OCI-LY3 (cell line): Measurements from ENCODE around the gene FCHSD2.

Experiments
- H2AFZ ChIP-seq: fragments of 200-600, 300-600 bp; shearing (Covaris generic); 2 replicates; pipeline ENCODE4 v1.6.0; 2014; ENCODE audit warnings: antibody characterized with exemption, low read depth, low read length
- H3K27ac ChIP-seq: fragments of 200-600, 300-600 bp; sonication (generic); 2 replicates; pipeline ENCODE4 v1.5.1; 2014; ENCODE audit warnings: mild to moderate bottlenecking, low read length, moderate library complexity, mixed read lengths
- H3K27me3 ChIP-seq: fragments of 200-600, 300-600 bp; sonication (generic); 2 replicates; pipeline ENCODE4 v1.6.1; 2014; ENCODE audit warnings: low read depth, low read length, mixed read lengths
- H3K36me3 ChIP-seq: fragments of 200-600, 300-600 bp; sonication (generic); replicated peaks from 2 replicates; pipeline ENCODE3; 2014; ENCODE audit warnings: low read depth, low read length, mixed read lengths
- H3K4me1 ChIP-seq: fragments of 300-600, 200-600 bp; sonication (generic); 2 replicates; pipeline ENCODE4 v1.6.1; 2014; ENCODE audit warnings: low read length, mixed read lengths
- H3K4me2 ChIP-seq: fragments of 200-600, 300-600 bp; sonication (generic); 2 replicates; pipeline ENCODE4 v1.6.1; 2014; ENCODE audit warnings: low read length, mixed read lengths
- H3K4me3 ChIP-seq: fragments of 300-600, 200-600 bp; sonication (generic); 2 replicates; pipeline ENCODE4 v1.5.1; 2014; ENCODE audit warnings: antibody characterized with exemption, mild to moderate bottlenecking, low read length, moderate library complexity
- H3K79me2 ChIP-seq: fragments of 300-600, 200-600 bp; shearing (Covaris generic); 2 replicates; pipeline ENCODE4 v1.6.1; 2014; ENCODE audit warnings: mild to moderate bottlenecking, low read length, mixed read lengths
- H3K9ac ChIP-seq: fragments of 300-600, 200-600 bp; shearing (Covaris generic); 2 replicates; pipeline ENCODE4 v1.6.0; 2014; ENCODE audit warnings: mild to moderate bottlenecking, low read length, moderate library complexity
- H3K9me3 ChIP-seq: fragments of 200-600, 300-600 bp; shearing (Covaris generic); 2 replicates; pipeline ENCODE4 v1.6.1; 2014; ENCODE audit warnings: low read length, mixed read lengths; ENCODE audit not compliant: insufficient read depth
- H4K20me1 ChIP-seq: fragments of 200-600, 300-600 bp; sonication (generic); 2 replicates; pipeline ENCODE4 v1.6.1; 2016; ENCODE audit warnings: low read length, mixed read lengths; ENCODE audit not compliant: insufficient read depth
- CTCF ChIP-seq: fragments of 200-600, 300-600 bp; sonication (generic); IDR thresholded peaks from 2 replicates; pipeline ENCODE4 v1.5.1; 2014; ENCODE audit warnings: antibody characterized with exemption, low read length, low read depth
- EZH2phosphoT487 ChIP-seq: fragments of 200-600 bp; shearing (Covaris generic); IDR thresholded peaks from 2 replicates; pipeline ENCODE4 v1.6.1; 2018; ENCODE audit warnings: antibody characterized with exemption, mixed run types, low read depth

Gene FCHSD2

GRCh38 chr11:72833811-72834493 lies 308.2 kb downstream of the FCHSD2 start:
- Histone ChIP-seq H3K27me3 (no peaks in the 10 kb centered on the region), H3K79me2 (peaks cover 3% of the 10 kb centered on the region; the same call in 1 of the 2 replicates), H3K4me1 (no peaks in the 10 kb centered on the region), H2AFZ (no peak overlapping the region), H3K9ac (no peak overlapping the region), H3K36me3 (peaks cover 83% of the 10 kb centered on the region), H3K9me3 (no peaks in the 10 kb centered on the region), H3K4me3 (no peak overlapping the region), H3K4me2 (no peak overlapping the region), H3K27ac (no peak overlapping the region), H4K20me1 (peaks cover 10% of the 10 kb centered on the region)
- TF ChIP-seq EZH2phosphoT487 (no peak), CTCF (no peak)

- Histone ChIP-seq H3K27me3 (no peaks in the 10 kb centered on the region), H2AFZ (no peak overlapping the region), H3K79me2 (peaks cover 3% of the 10 kb centered on the region; the same call in 1 of the 2 replicates), H3K9me3 (no peaks in the 10 kb centered on the region), H3K27ac (no peak overlapping the region), H3K4me1 (no peaks in the 10 kb centered on the region), H4K20me1 (peaks cover 11% of the 10 kb centered on the region), H3K9ac (no peak overlapping the region), H3K36me3 (peaks cover 82% of the 10 kb centered on the region), H3K4me3 (no peak overlapping the region), H3K4me2 (no peak overlapping the region)
- TF ChIP-seq CTCF: no peak
- TF ChIP-seq EZH2phosphoT487: no peak
These were observed 308.9 kb downstream of the FCHSD2 start for GRCh38 chr11:72833083-72833733.

- no peak overlapping the region for H3K4me3 ChIP-seq
- no peak overlapping the region for H3K27ac ChIP-seq
- H3K36me3 ChIP-seq: peaks cover 78% of the 10 kb centered on the region
- 0 out of 2 replicates have a peak, but pooled peaks cover 2% of the 10 kb centered on the region for H3K79me2 ChIP-seq
- H2AFZ ChIP-seq: no peak overlapping the region
- H3K4me1 ChIP-seq: no peaks in the 10 kb centered on the region
- H3K9me3 ChIP-seq: no peaks in the 10 kb centered on the region
- no peaks in the 10 kb centered on the region for H3K27me3 ChIP-seq
- TF ChIP-seq CTCF (no peak), EZH2phosphoT487 (no peak)
- no peak overlapping the region for H3K9ac ChIP-seq
- H4K20me1 ChIP-seq: peaks cover 14% of the 10 kb centered on the region
- H3K4me2 ChIP-seq: no peak overlapping the region
These were observed 309.6 kb downstream of the FCHSD2 start for GRCh38 chr11:72832301-72833082.
